SU-DHL-6 (cell line): ENCODE data around the gene PGLYRP3.

Source experiments
- H2AFZ ChIP-seq: fragments of 200-600 bp; sonication (generic); 2 replicates; pipeline ENCODE4 v1.6.1; 2014; ENCODE audit warnings: low read depth, mild to moderate bottlenecking, moderate library complexity, mixed read lengths, antibody characterized with exemption, low read length; ENCODE audit not compliant: severe bottlenecking
- H3F3A ChIP-seq: fragments of 200-600 bp; shearing (Covaris generic); 2 replicates; pipeline ENCODE4 v1.6.0; 2016; ENCODE audit warnings: antibody characterized with exemption, mild to moderate bottlenecking; ENCODE audit not compliant: insufficient read depth
- H3K27ac ChIP-seq: fragments of 200-600 bp; sonication (generic); 2 replicates; pipeline ENCODE4 v1.5.1; 2016; ENCODE audit warnings: low read depth, mild to moderate bottlenecking, low read length, moderate library complexity, mixed read lengths
- H3K27me3 ChIP-seq: fragments of 200-600 bp; sonication (generic), shearing (Covaris generic); 2 replicates; pipeline ENCODE4 v1.6.0; 2014; ENCODE audit warnings: mild to moderate bottlenecking, low read length
- H3K36me3 ChIP-seq: fragments of 200-600 bp; sonication (generic); 2 replicates; pipeline ENCODE4 v1.6.1; 2014; ENCODE audit warnings: mild to moderate bottlenecking, low read length, mixed read lengths
- H3K4me2 ChIP-seq: fragments of 300-600, 200-600 bp; shearing (Covaris generic), sonication (generic); 2 replicates; pipeline ENCODE4 v1.6.0; 2014; ENCODE audit warnings: low read length, low read depth, mild to moderate bottlenecking; ENCODE audit not compliant: poor library complexity, severe bottlenecking
- H3K4me3 ChIP-seq: fragments of 200-600 bp; sonication (generic); 2 replicates; pipeline ENCODE4 v1.5.1; 2014; ENCODE audit warnings: antibody characterized with exemption, low read length, mild to moderate bottlenecking, mixed read lengths; ENCODE audit not compliant: insufficient read depth, poor library complexity, severe bottlenecking
- H3K79me2 ChIP-seq: fragments of 200-600 bp; sonication (generic); 2 replicates; pipeline ENCODE4 v1.6.1; 2014; ENCODE audit warnings: mild to moderate bottlenecking, low read length, moderate library complexity; ENCODE audit not compliant: insufficient read depth
- H3K9ac ChIP-seq: fragments of 200-600 bp; sonication (generic); 2 replicates; pipeline ENCODE4 v1.7.0; 2014; ENCODE audit warnings: mild to moderate bottlenecking, low read length
- H3K9me2 ChIP-seq: fragments of 200-600 bp; sonication (generic); replicated peaks from 2 replicates; pipeline ENCODE4 v1.6.1; 2014; ENCODE audit warnings: low read length; ENCODE audit not compliant: insufficient read depth
- H3K9me3 ChIP-seq: fragments of 200-600 bp; sonication (generic); 2 replicates; pipeline ENCODE4 v1.6.1; 2014; ENCODE audit warnings: low read length, mixed read lengths; ENCODE audit not compliant: insufficient read depth
- H4K20me1 ChIP-seq: fragments of 200-600 bp; sonication (generic); 2 replicates; pipeline ENCODE4 v1.6.1; 2014; ENCODE audit warnings: low read depth, mild to moderate bottlenecking, antibody characterized with exemption, low read length, moderate library complexity, mixed read lengths
- EZH2phosphoT487 ChIP-seq: fragments of 200-600 bp; sonication (generic), shearing (Covaris generic); conservative IDR thresholded peaks from 2 replicates; pipeline ENCODE4 v1.6.1; 2018; ENCODE audit warnings: mild to moderate bottlenecking, antibody characterized with exemption, low read length, moderate library complexity, mixed read lengths
- TF ChIP-seq, protein P1 (sequence below): fragments of 200-600 bp; sonication (generic); IDR thresholded peaks from one replicate; pipeline ENCODE4 v1.5.1; 2017; ENCODE audit warnings: antibody characterized with exemption, mild to moderate bottlenecking, low read length, moderate library complexity; ENCODE audit not compliant: insufficient read depth, poor library complexity, severe bottlenecking

PGLYRP3 gene

DNA sequence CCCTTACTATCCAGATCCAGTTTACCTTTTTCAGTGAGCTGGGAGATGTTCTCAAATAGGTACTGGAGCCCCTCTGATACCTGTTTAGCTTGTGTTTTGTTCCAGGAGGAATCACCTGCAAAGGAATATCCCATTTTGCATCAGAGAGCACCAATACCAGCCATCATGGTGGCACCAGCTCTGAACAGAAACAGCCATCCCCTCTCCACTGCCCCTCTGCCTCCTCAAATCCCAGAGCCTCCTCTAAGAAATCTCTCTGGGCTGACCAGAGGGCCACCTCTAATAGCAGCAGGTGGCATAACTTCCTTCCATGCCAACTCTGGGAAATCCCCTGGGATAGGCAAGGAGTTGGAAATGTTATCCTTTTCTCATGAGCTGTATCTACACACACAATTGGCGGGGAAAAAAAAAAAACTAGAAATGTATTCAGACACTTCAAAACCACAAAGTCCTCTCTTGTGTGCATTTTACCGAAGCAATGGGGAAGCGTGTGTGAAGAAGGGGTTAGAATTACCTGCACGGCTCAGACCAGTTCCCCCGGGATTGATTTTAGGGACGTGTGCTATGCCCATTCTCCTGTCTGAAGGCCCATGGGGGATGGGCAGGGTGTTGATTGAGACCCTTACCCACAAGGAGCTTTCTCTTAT, 33.4 kb upstream of the PGLYRP3 start:
- no peaks in the 10 kb centered on the region for H3K27me3 ChIP-seq
- H2AFZ ChIP-seq, result no peak overlapping the region
- H3F3A ChIP-seq, result no peaks in the 10 kb centered on the region
- no peaks in the 10 kb centered on the region for H3K9me2 ChIP-seq
- no peaks in the 10 kb centered on the region for H3K36me3 ChIP-seq
- H3K27ac ChIP-seq, result no peak overlapping the region
- H3K4me3 ChIP-seq, result no peak overlapping the region
- no peak overlapping the region for H3K4me2 ChIP-seq
- no peaks in the 10 kb centered on the region for H4K20me1 ChIP-seq
- no peaks in the 10 kb centered on the region for H3K79me2 ChIP-seq
- no peak for TF ChIP-seq EZH2phosphoT487
- TF ChIP-seq, protein P1, sequence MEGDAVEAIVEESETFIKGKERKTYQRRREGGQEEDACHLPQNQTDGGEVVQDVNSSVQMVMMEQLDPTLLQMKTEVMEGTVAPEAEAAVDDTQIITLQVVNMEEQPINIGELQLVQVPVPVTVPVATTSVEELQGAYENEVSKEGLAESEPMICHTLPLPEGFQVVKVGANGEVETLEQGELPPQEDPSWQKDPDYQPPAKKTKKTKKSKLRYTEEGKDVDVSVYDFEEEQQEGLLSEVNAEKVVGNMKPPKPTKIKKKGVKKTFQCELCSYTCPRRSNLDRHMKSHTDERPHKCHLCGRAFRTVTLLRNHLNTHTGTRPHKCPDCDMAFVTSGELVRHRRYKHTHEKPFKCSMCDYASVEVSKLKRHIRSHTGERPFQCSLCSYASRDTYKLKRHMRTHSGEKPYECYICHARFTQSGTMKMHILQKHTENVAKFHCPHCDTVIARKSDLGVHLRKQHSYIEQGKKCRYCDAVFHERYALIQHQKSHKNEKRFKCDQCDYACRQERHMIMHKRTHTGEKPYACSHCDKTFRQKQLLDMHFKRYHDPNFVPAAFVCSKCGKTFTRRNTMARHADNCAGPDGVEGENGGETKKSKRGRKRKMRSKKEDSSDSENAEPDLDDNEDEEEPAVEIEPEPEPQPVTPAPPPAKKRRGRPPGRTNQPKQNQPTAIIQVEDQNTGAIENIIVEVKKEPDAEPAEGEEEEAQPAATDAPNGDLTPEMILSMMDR, result no peak
- H3K9me3 ChIP-seq, result no peaks in the 10 kb centered on the region
- H3K9ac ChIP-seq, result no peak overlapping the region

DNA sequence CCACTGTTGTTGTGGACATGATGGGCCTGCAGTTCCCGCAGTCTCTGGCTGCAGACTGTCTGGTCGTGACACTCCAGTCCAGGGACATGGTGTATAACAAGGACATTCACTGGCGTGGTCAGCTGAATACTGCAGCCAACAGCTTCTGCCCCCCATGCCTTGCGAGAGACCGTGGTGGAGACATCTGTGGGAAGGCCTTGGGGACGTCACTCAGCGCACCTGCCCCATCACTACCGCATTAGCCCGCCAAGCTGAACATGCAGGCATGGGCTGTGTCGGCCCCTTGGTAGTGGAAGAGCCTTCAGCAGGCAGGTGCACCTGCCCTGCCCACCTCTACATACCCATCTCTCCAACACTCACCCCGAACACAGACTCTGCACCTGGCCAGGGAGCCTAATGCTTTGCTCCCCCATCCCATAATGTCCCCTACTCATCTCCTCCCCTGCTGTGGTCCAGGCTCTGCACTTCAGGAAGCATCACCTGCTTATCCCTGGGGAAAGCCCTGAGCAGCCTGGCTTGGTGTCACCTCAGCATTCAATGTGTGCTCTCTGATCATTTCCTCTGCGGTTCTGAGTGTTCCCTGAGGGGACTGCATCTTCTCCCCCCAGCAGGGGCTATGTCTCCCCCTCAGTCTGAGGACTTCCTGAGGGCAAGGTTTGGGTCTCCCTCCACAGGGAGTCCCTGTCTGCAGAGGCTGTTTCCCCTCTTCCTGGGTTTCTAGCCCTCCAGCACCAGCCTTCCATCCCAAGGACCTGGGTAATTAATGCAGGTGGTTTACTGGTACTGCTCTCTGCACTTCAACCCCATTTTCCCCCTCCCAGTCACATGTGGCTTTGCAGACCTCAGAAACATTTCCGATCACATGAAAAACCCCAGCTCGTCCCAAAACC, 32.7 kb upstream of the PGLYRP3 start:
- Histone ChIP-seq H3K9me2 (no peaks in the 10 kb centered on the region), H3F3A (no peaks in the 10 kb centered on the region), H2AFZ (no peak overlapping the region), H3K27me3 (no peaks in the 10 kb centered on the region), H3K27ac (no peak overlapping the region), H3K36me3 (no peaks in the 10 kb centered on the region), H3K9me3 (no peaks in the 10 kb centered on the region), H3K4me2 (no peak overlapping the region), H3K9ac (no peak overlapping the region), H3K79me2 (no peaks in the 10 kb centered on the region), H4K20me1 (no peaks in the 10 kb centered on the region), H3K4me3 (no peak overlapping the region)
- TF ChIP-seq EZH2phosphoT487, result no peak
- TF ChIP-seq, protein P1, result no peak

DNA sequence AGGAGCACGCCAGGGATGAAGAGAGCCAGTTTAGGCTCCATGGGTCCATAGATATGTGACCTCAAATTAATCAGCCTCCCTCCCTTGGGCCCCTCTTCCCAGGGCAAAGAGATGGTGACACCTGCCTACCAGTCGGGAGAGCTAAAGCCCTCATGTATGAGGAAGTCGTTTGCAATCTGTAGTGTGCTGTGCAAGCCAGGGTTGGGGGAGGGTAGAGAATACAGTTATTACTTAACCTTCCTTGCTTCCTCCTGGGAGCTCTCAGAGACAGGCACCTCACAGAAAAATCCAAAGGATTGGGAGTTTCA, 31.9 kb upstream of the PGLYRP3 start:
- no peaks in the 10 kb centered on the region for H3K79me2 ChIP-seq
- no peak overlapping the region for H3K27ac ChIP-seq
- no peaks in the 10 kb centered on the region for H3K9me3 ChIP-seq
- TF ChIP-seq, protein P1, result no peak
- TF ChIP-seq EZH2phosphoT487, result no peak
- no peak overlapping the region for H2AFZ ChIP-seq
- H3K36me3 ChIP-seq, result no peaks in the 10 kb centered on the region
- H3K27me3 ChIP-seq, result no peaks in the 10 kb centered on the region
- no peaks in the 10 kb centered on the region for H4K20me1 ChIP-seq
- no peaks in the 10 kb centered on the region for H3K9me2 ChIP-seq
- no peak overlapping the region for H3K4me2 ChIP-seq
- H3K9ac ChIP-seq, result no peak overlapping the region
- H3K4me3 ChIP-seq, result no peak overlapping the region
- H3F3A ChIP-seq, result no peaks in the 10 kb centered on the region
